Measurements from ENCODE around the gene SCNN1A. TPM values are rescaled to one million over a fixed set of nuclear protein-coding genes. Genes with fewer than 3 reads are reported as not detected.

Gene SCNN1A
- total RNA-seq, 1 donor from 2014 or later = 156 TPM

DNA sequence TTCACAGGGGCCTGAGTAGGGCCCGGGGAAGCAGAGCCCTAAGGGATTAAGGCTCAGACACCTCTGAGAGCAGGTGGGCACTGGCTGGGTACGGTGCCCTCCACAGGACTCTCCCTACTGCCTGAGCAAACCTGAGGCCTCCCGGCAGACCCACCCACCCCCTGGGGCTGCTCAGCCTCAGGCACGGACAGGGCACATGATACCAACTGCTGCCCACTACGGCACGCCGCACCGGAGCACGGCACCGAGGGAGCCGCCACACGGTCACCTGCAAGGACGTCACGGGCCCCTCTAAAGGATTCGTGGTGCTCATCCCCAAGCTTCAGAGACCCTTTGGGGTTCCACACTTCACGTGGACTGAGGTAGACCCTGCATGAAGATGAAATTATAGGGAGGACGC, 15.7 kb upstream of the SCNN1A start:
- no peak overlapping the region for H3K27ac ChIP-seq
- H3K4me3 ChIP-seq = no peak overlapping the region
- TF ChIP-seq, protein P1, sequence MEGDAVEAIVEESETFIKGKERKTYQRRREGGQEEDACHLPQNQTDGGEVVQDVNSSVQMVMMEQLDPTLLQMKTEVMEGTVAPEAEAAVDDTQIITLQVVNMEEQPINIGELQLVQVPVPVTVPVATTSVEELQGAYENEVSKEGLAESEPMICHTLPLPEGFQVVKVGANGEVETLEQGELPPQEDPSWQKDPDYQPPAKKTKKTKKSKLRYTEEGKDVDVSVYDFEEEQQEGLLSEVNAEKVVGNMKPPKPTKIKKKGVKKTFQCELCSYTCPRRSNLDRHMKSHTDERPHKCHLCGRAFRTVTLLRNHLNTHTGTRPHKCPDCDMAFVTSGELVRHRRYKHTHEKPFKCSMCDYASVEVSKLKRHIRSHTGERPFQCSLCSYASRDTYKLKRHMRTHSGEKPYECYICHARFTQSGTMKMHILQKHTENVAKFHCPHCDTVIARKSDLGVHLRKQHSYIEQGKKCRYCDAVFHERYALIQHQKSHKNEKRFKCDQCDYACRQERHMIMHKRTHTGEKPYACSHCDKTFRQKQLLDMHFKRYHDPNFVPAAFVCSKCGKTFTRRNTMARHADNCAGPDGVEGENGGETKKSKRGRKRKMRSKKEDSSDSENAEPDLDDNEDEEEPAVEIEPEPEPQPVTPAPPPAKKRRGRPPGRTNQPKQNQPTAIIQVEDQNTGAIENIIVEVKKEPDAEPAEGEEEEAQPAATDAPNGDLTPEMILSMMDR (IDR thresholded peaks at IDR 0.05) = no peak
- ATAC-seq = peak in 1 of 2 donors; percentile 3
- peaks cover 63% of the 10 kb centered on the region for H3K36me3 ChIP-seq
- DNase-seq = no peak
- no peaks in the 10 kb centered on the region for H3K27me3 ChIP-seq (ENCODE audit: low read depth)
- H3K9me3 ChIP-seq = no peaks in the 10 kb centered on the region
- peaks cover 27% of the 10 kb centered on the region for H3K4me1 ChIP-seq
- intact Hi-C loops (cut with DNase I) = no loop called here

DNA sequence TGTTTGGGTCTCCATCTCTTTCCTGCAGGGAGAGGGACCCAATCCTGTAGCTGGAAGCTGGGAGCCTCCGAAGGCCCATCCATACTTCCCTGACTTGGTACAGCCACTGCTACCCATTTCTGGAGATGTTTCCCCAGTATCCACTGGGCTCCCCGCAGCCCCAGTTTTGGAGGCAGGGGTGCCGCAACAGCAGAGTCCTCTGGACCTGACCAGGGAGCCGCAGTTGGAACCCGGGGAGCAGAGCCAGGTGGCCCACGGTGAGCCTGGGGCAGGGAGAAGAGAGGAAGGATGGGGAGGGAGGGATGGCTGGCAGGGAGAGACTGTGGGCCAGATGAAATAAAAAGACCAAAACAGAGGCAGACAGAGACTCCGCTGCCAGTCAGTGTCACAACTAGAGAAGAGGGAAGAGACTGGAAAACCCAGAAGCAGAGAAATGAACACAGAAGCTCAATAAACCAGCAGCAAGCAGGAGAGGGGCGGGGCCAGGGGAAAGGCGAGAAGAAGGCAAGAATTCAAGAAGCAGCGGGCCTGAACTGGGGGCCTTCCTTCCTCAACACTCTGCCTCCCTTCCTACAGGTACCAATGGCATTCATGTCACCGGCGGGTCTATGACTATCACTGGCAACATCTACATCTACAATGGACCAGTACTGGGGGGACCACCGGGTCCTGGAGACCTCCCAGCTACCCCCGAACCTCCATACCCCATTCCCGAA, 14.9 kb upstream of the SCNN1A start:
- DNase-seq (no peak), ATAC-seq (no peak)
- Histone ChIP-seq H3K4me3 (no peak overlapping the region), H3K27me3 (ENCODE audit: low read depth) (no peaks in the 10 kb centered on the region), H3K4me1 (peaks cover 33% of the 10 kb centered on the region), H3K27ac (no peak overlapping the region), H3K36me3 (peaks cover 67% of the 10 kb centered on the region), H3K9me3 (no peaks in the 10 kb centered on the region)
- TF ChIP-seq, protein P1 (IDR thresholded peaks at IDR 0.05) = no peak
- intact Hi-C loops (cut with DNase I) = no loop called here

DNA sequence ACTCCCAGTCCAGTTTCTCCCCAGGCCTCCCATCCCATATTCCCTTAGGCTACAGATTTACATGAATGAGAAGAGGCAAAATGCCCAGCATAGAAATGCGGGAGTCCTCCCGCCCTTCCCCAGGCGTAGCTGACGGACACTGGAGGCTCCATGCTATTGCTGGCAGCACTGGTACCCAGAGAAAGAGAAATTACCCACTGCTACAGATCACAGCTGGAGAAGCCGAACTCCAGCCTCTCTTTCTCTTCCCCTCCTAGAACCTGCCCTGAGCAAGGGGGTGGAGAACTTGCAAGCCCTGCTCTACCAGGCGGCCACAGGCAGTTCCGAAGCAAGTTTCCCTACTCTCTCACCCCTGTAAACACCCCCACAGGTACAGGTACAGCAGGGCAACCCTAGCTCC, 12.2 kb upstream of the SCNN1A start:
- Histone ChIP-seq H3K36me3 (peaks cover 70% of the 10 kb centered on the region), H3K9me3 (no peaks in the 10 kb centered on the region), H3K27ac (no peak overlapping the region), H3K4me1 (peaks cover 48% of the 10 kb centered on the region), H3K27me3 (ENCODE audit: low read depth) (no peaks in the 10 kb centered on the region), H3K4me3 (no peak overlapping the region)
- TF ChIP-seq, protein P1 (IDR thresholded peaks at IDR 0.05) = no peak
- no peak for DNase-seq
- ATAC-seq = no peak
- intact Hi-C loops (cut with DNase I) = no loop called here

DNA sequence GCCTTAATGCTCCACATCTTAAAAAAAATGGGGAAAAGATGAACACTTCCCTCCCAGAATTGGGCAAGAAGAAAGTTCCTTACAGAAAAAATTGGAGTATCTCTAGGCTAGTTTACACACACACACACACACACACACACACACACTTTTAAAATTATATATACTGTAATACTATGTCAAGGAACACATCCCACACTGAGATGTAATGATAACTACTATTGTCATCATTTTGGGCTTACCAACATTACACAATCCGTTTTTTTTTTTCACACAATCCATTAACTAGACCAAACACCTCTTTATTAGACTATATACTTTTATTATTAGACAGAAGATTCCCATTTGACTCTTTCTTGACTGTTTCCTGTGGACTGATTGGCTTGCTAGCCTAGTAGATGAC, 11.1 kb upstream of the SCNN1A start:
- Histone ChIP-seq H3K27me3 (ENCODE audit: low read depth) (no peaks in the 10 kb centered on the region), H3K4me1 (peaks cover 38% of the 10 kb centered on the region), H3K36me3 (peaks cover 61% of the 10 kb centered on the region), H3K27ac (no peak overlapping the region), H3K4me3 (no peak overlapping the region), H3K9me3 (no peaks in the 10 kb centered on the region)
- intact Hi-C loops (cut with DNase I) = no loop called here
- TF ChIP-seq, protein P1 (IDR thresholded peaks at IDR 0.05) = no peak
- DNase-seq = no peak
- ATAC-seq = no peak

DNA sequence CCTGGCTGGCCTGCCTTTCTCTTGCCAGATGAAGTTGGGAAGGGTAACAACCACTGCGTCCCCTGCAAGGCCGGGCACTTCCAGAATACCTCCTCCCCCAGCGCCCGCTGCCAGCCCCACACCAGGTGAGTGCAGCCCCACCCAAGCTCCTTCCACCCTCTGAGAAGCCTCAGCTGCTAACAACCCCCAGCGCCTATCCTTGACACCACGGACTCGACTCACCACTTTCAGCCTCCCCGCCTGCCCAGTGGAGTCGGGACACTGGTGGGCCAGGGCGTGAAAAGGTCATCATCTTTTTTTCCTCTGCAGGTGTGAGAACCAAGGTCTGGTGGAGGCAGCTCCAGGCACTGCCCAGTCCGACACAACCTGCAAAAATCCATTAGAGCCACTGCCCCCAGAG, 10.7 kb upstream of the SCNN1A start:
- peaks cover 37% of the 10 kb centered on the region for H3K4me1 ChIP-seq

More for the DNA sequence above, 10.7 kb upstream of the SCNN1A start:
- TF ChIP-seq, protein P1 (IDR thresholded peaks at IDR 0.05) = no peak
- H3K27me3 ChIP-seq (ENCODE audit: low read depth) = no peaks in the 10 kb centered on the region
- no peak overlapping the region for H3K27ac ChIP-seq
- DNase-seq (no peak), ATAC-seq (no peak)
- intact Hi-C loops (cut with DNase I) = no loop called here
- peak overlapping the region; percentile 7 for H3K4me3 ChIP-seq
- no peaks in the 10 kb centered on the region for H3K9me3 ChIP-seq
- peaks cover 57% of the 10 kb centered on the region for H3K36me3 ChIP-seq

Measured in lower lobe of right lung (tissue), 2 donors.